ENCODE measurements around the gene RAB27A.
"Not testable (repeated sequence)": the region's sequence is repeated elsewhere in the genome, so short reads cannot be mapped to it uniquely, and the experiment has no call there.

RAB27A gene

GRCh38 chr15:55281517-55282228, 7.9 kb downstream of the RAB27A start:
- Histone ChIP-seq H3K9me3 (ENCODE audit: control insufficient read depth, low read length) (no peaks in the 10 kb centered on the region), H3K36me3 (ENCODE audit: control insufficient read depth in 1 of 2, insufficient read depth in 2 of 2, low read depth in 1 of 2, low read length in 2 of 2) (peaks cover 0 to 7% of the 10 kb centered on the region in 2 experiments), H3K23ac (ENCODE audit: low read length in 2 of 2) (no peak overlapping the region), H3K14ac (ENCODE audit: low read length in 2 of 2) (peak overlapping the region in 1 of 2 experiments; percentile 19), H3K4me2 (ENCODE audit: low read length, poor library complexity, severe bottlenecking) (no peak overlapping the region), H2AFZ (ENCODE audit: low read depth, low read length) (no peak overlapping the region), H2AK5ac (ENCODE audit: low read length, severe bottlenecking) (no peak overlapping the region), H3K79me1 (replicated peaks; ENCODE audit: low read length, poor library complexity, severe bottlenecking) (peaks cover 22% of the 10 kb centered on the region), H3K4ac (ENCODE audit: low read depth in 1 of 2, low read length in 2 of 2) (no peak overlapping the region), H3K27ac (ENCODE audit: low read length, poor library complexity, severe bottlenecking) (no peak overlapping the region), H2BK15ac (ENCODE audit: low read depth, poor library complexity, severe bottlenecking) (no peak overlapping the region), H3K4me1 (ENCODE audit: control insufficient read depth, insufficient read depth, low read depth, low read length) (peaks cover 3% of the 10 kb centered on the region), H3K18ac (ENCODE audit: low read depth in 1 of 2, low read length in 2 of 2) (peak overlapping the region in 1 of 2 experiments; percentile 87), H4K8ac (ENCODE audit: low read length) (no peak overlapping the region), H2BK12ac (ENCODE audit: low read length in 2 of 2) (peak overlapping the region in 1 of 2 experiments; percentile 65), H3K9ac (ENCODE audit: low read length) (no peak overlapping the region), H2BK120ac (ENCODE audit: low read depth, low read length) (no peak overlapping the region), H2BK5ac (ENCODE audit: low read depth, low read length, poor library complexity, severe bottlenecking) (no peak overlapping the region), H3K27me3 (ENCODE audit: control insufficient read depth in 1 of 2, insufficient read depth in 1 of 2, low read length in 2 of 2) (no peaks in the 10 kb centered on the region), H4K91ac (ENCODE audit: low read length) (peak overlapping the region; percentile 2), H3K4me3 (ENCODE audit: insufficient read depth in 1 of 2, low read depth in 1 of 2, low read length in 2 of 2) (no peak overlapping the region)
- no peak for DNase-seq

- H3K4me1 ChIP-seq (ENCODE audit: control insufficient read depth, insufficient read depth, low read depth, low read length); H2BK15ac ChIP-seq (ENCODE audit: low read depth, poor library complexity, severe bottlenecking); H3K27me3 ChIP-seq (ENCODE audit: control insufficient read depth in 1 of 2, insufficient read depth in 1 of 2, low read length in 2 of 2); H2AK5ac ChIP-seq (ENCODE audit: low read length, severe bottlenecking); H3K9me3 ChIP-seq (ENCODE audit: control insufficient read depth, low read length); H2BK5ac ChIP-seq (ENCODE audit: low read depth, low read length, poor library complexity, severe bottlenecking); H3K9ac ChIP-seq (ENCODE audit: low read length); H2BK120ac ChIP-seq (ENCODE audit: low read depth, low read length); H2BK12ac ChIP-seq (ENCODE audit: low read length in 2 of 2); H2AFZ ChIP-seq (ENCODE audit: low read depth, low read length); H3K36me3 ChIP-seq (ENCODE audit: control insufficient read depth in 1 of 2, insufficient read depth in 2 of 2, low read depth in 1 of 2, low read length in 2 of 2); H4K8ac ChIP-seq (ENCODE audit: low read length); H3K14ac ChIP-seq (ENCODE audit: low read length in 2 of 2); H3K4me2 ChIP-seq (ENCODE audit: low read length, poor library complexity, severe bottlenecking); H3K23ac ChIP-seq (ENCODE audit: low read length in 2 of 2); H3K18ac ChIP-seq (ENCODE audit: low read depth in 1 of 2, low read length in 2 of 2); H4K91ac ChIP-seq (ENCODE audit: low read length); H3K27ac ChIP-seq (ENCODE audit: low read length, poor library complexity, severe bottlenecking); H3K4me3 ChIP-seq (ENCODE audit: insufficient read depth in 1 of 2, low read depth in 1 of 2, low read length in 2 of 2); H3K4ac ChIP-seq (ENCODE audit: low read depth in 1 of 2, low read length in 2 of 2): not testable (repeated sequence)
- WGBS: 45% methylated on average over 2 of the region's 2 CpGs
- H3K79me1 ChIP-seq (replicated peaks; ENCODE audit: low read length, poor library complexity, severe bottlenecking): peaks cover 20% of the 10 kb centered on the region
- peak; percentile 66 for DNase-seq
Measured at GRCh38 chr15:55280589-55280988, 9.0 kb downstream of the RAB27A start.

DNA sequence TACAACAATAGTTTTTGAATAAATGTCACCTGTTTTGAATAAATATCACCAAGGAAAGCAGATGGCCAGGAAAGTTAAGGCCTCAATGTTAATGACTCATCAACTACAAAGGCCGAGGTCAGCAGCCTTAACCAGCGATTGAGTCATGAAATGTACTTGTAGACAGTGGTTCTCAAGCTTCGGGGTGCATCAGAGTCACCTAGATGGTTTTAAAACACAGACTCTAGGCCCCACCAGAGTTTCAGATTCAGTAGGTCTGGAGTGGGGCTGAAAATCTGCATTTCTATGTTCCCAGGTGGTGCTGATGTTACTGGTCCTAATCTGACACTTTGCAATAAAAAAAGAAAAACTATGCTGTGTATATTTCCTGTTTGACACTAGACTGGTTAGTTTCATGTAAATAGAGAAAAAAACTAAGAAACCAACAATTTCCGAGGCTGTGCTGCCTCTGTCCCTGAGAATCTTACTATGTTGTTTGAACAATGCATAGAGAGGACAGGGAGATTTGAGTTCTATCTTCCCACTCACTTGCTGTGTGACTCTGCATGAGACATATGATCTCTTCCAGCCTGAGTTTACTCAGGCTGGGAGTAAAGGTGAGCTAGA, 9.8 kb downstream of the RAB27A start:
- peaks cover 3% of the 10 kb centered on the region for H3K4me1 ChIP-seq (ENCODE audit: control insufficient read depth, insufficient read depth, low read depth, low read length)
- DNase-seq: peak; percentile 95
- H3K79me1 ChIP-seq (replicated peaks; ENCODE audit: low read length, poor library complexity, severe bottlenecking): peaks cover 20% of the 10 kb centered on the region
- peak overlapping the region; percentile 62 for H3K27ac ChIP-seq (ENCODE audit: low read length, poor library complexity, severe bottlenecking)
- no peak overlapping the region for H3K4ac ChIP-seq (ENCODE audit: low read depth in 1 of 2, low read length in 2 of 2)
- H3K4me2 ChIP-seq (ENCODE audit: low read length, poor library complexity, severe bottlenecking): no peak overlapping the region
- H2AK5ac ChIP-seq (ENCODE audit: low read length, severe bottlenecking): no peak overlapping the region
- H2BK15ac ChIP-seq (ENCODE audit: low read depth, poor library complexity, severe bottlenecking): no peak overlapping the region
- no peak overlapping the region for H3K23ac ChIP-seq (ENCODE audit: low read length in 2 of 2)
- no peaks in the 10 kb centered on the region for H3K36me3 ChIP-seq (ENCODE audit: control insufficient read depth in 1 of 2, insufficient read depth in 2 of 2, low read depth in 1 of 2, low read length in 2 of 2)
- H2BK120ac ChIP-seq (ENCODE audit: low read depth, low read length): no peak overlapping the region
- H4K91ac ChIP-seq (ENCODE audit: low read length): no peak overlapping the region
- no peaks in the 10 kb centered on the region for H3K9me3 ChIP-seq (ENCODE audit: control insufficient read depth, low read length)
- H2BK5ac ChIP-seq (ENCODE audit: low read depth, low read length, poor library complexity, severe bottlenecking): no peak overlapping the region
- H3K18ac ChIP-seq (ENCODE audit: low read depth in 1 of 2, low read length in 2 of 2): peak overlapping the region; percentile 46 to 55
- no peak overlapping the region for H4K8ac ChIP-seq (ENCODE audit: low read length)
- WGBS: 0% methylated on average over 4 of the region's 4 CpGs
- H3K27me3 ChIP-seq (ENCODE audit: control insufficient read depth in 1 of 2, insufficient read depth in 1 of 2, low read length in 2 of 2): no peaks in the 10 kb centered on the region
- H2BK12ac ChIP-seq (ENCODE audit: low read length in 2 of 2): no peak overlapping the region
- peak overlapping the region; percentile 1 for H3K9ac ChIP-seq (ENCODE audit: low read length)
- H3K4me3 ChIP-seq (ENCODE audit: insufficient read depth in 1 of 2, low read depth in 1 of 2, low read length in 2 of 2): no peak overlapping the region
- no peak overlapping the region for H2AFZ ChIP-seq (ENCODE audit: low read depth, low read length)
- no peak overlapping the region for H3K14ac ChIP-seq (ENCODE audit: low read length in 2 of 2)

DNA sequence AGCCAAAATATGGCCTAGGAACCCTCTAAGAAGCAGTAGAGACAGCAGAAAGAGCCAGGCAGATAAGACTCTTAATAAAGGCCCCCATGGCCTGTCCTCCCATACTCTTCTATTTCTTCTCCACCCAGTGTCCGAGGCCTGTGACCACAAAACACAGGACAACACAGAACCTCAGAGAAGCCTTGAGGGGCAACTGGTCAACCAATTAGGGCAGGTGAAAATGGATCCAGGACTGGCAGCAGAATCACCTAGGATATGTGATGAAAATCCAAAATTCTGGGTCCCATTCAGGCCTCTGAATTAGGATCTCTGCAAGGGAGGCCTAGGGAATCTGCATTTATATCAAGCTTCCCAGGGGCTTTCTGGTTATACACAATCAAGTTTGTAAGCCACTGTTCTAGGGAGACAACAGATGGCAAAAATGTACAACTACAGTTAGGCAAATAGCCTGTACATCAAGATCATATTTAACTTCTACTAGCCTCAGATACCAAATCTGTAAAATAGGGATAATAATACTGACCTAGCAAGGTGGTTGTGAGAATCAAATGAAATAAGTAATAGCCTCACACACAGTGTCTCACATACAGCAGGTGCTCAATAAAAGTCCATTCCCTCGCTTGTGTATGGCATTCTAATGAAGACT, 10.4 kb downstream of the RAB27A start:
- 100% methylated on average over 1 of the region's 2 CpGs for WGBS
- Histone ChIP-seq H3K4ac (ENCODE audit: low read depth in 1 of 2, low read length in 2 of 2) (peak overlapping the region in 1 of 2 experiments; percentile 32), H3K4me3 (ENCODE audit: insufficient read depth in 1 of 2, low read depth in 1 of 2, low read length in 2 of 2) (no peak overlapping the region), H2BK5ac (ENCODE audit: low read depth, low read length, poor library complexity, severe bottlenecking) (no peak overlapping the region), H2BK15ac (ENCODE audit: low read depth, poor library complexity, severe bottlenecking) (peak overlapping the region; percentile 89), H2BK120ac (ENCODE audit: low read depth, low read length) (no peak overlapping the region), H3K36me3 (ENCODE audit: control insufficient read depth in 1 of 2, insufficient read depth in 2 of 2, low read depth in 1 of 2, low read length in 2 of 2) (no peaks in the 10 kb centered on the region), H3K27me3 (ENCODE audit: control insufficient read depth in 1 of 2, insufficient read depth in 1 of 2, low read length in 2 of 2) (no peaks in the 10 kb centered on the region), H3K4me2 (ENCODE audit: low read length, poor library complexity, severe bottlenecking) (no peak overlapping the region), H3K23ac (ENCODE audit: low read length in 2 of 2) (no peak overlapping the region), H4K91ac (ENCODE audit: low read length) (no peak overlapping the region), H3K14ac (ENCODE audit: low read length in 2 of 2) (no peak overlapping the region), H3K9me3 (ENCODE audit: control insufficient read depth, low read length) (no peaks in the 10 kb centered on the region), H3K4me1 (ENCODE audit: control insufficient read depth, insufficient read depth, low read depth, low read length) (peaks cover 3% of the 10 kb centered on the region), H3K27ac (ENCODE audit: low read length, poor library complexity, severe bottlenecking) (no peak overlapping the region), H3K9ac (ENCODE audit: low read length) (no peak overlapping the region), H3K79me1 (replicated peaks; ENCODE audit: low read length, poor library complexity, severe bottlenecking) (peaks cover 18% of the 10 kb centered on the region), H2AFZ (ENCODE audit: low read depth, low read length) (no peak overlapping the region), H3K18ac (ENCODE audit: low read depth in 1 of 2, low read length in 2 of 2) (peak overlapping the region; percentile 56 to 82), H2AK5ac (ENCODE audit: low read length, severe bottlenecking) (peak overlapping the region; percentile 53), H4K8ac (ENCODE audit: low read length) (peak overlapping the region; percentile 12), H2BK12ac (ENCODE audit: low read length in 2 of 2) (peak overlapping the region; percentile 49 to 73)
- DNase-seq: no peak

Measured in mesenchymal stem cell (in vitro differentiated cells and primary cell).